Esophagus muscularis mucosa (tissue), 4 donors: ENCODE measurements around the gene CCDC159.

ENCODE experiments used
- CTCF ChIP-seq, 3 experiments: fragments of 200-600 bp in 2 of 3; fragments of 450-650 bp in 1 of 3; sonication (generic) in 2 of 3; IDR thresholded peaks; one replicate each; pipeline ENCODE4 v1.5.1; 2017 to 2019; ENCODE audit warnings: antibody characterized with exemption in 3 of 3, mild to moderate bottlenecking in 2 of 3, moderate library complexity in 1 of 3
- EP300 ChIP-seq: sonication (generic); formaldehyde crosslinking; IDR thresholded peaks from one replicate; pipeline ENCODE4 v1.6.1; 2017; ENCODE audit warnings: antibody characterized with exemption
- POLR2A ChIP-seq: fragments of 450-650 bp; IDR thresholded peaks from one replicate; pipeline ENCODE4 v1.6.1; 2017; ENCODE audit warnings: antibody characterized with exemption, moderate library complexity, mild to moderate bottlenecking, low read depth
- POLR2AphosphoS5 ChIP-seq, 2 donors: sonication (generic); formaldehyde crosslinking; IDR thresholded peaks; one replicate each; pipeline ENCODE4 v1.6.1; 2017; ENCODE audit warnings: antibody characterized with exemption in 2 of 2

- TF ChIP-seq CTCF (IDR thresholded peaks at IDR 0.05) (no peak), POLR2AphosphoS5 (IDR thresholded peaks at IDR 0.05) (no peak), POLR2A (no peak), EP300 (no peak)
Measured at GRCh38 chr19:11364935-11365334, 18.6 kb downstream of the CCDC159 start.
